Parathyroid adenoma (tissue), 2 donors: ENCODE data around the gene PXDN.

Experiments used
- H2AFZ ChIP-seq: fragments of 300-600 bp; sonication (generic); one replicate; pipeline ENCODE4 v1.7.0; 2017; ENCODE audit warnings: antibody characterized with exemption, mild to moderate bottlenecking
- H3K27ac ChIP-seq: fragments of 300-600 bp; sonication (generic); one replicate; pipeline ENCODE4 v1.7.0; 2017
- H3K27me3 ChIP-seq: fragments of 300-600 bp; sonication (generic); one replicate; pipeline ENCODE4 v1.7.0; 2017; ENCODE audit warnings: low read length; ENCODE audit not compliant: control insufficient read depth, insufficient read depth
- H3K36me3 ChIP-seq: fragments of 300-600 bp; sonication (generic); one replicate; pipeline ENCODE4 v1.7.0; 2017; ENCODE audit warnings: low read length; ENCODE audit not compliant: control insufficient read depth, insufficient read depth
- H3K4me1 ChIP-seq: fragments of 300-600 bp; sonication (generic); one replicate; pipeline ENCODE4 v1.7.0; 2017; ENCODE audit warnings: control low read depth
- H3K4me2 ChIP-seq: fragments of 300-600 bp; sonication (generic); one replicate; pipeline ENCODE4 v1.7.0; 2017; ENCODE audit warnings: low read length
- H3K4me3 ChIP-seq: fragments of 300-600 bp; sonication (generic); one replicate; pipeline ENCODE4 v1.7.0; 2017; ENCODE audit warnings: low read depth, low read length
- H3K79me2 ChIP-seq: fragments of 300-600 bp; sonication (generic); one replicate; pipeline ENCODE4 v1.7.0; 2017; ENCODE audit warnings: control low read depth
- H3K9ac ChIP-seq: fragments of 300-600 bp; sonication (generic); one replicate; pipeline ENCODE4 v1.7.0; 2017; ENCODE audit warnings: mild to moderate bottlenecking
- H3K9me3 ChIP-seq: fragments of 300-600 bp; sonication (generic); one replicate; pipeline ENCODE4 v1.7.0; 2017; ENCODE audit warnings: low read length; ENCODE audit not compliant: control insufficient read depth
- CTCF ChIP-seq: fragments of 300-600 bp; sonication (generic); IDR thresholded peaks from one replicate; pipeline ENCODE4 v1.7.0; 2017; ENCODE audit warnings: antibody characterized with exemption, mild to moderate bottlenecking
- donor health status: primary hyperparathyroidism.

The PXDN gene

GRCh38 chr2:1648241-1649102 is 95.8 kb downstream of the PXDN start:
- Histone ChIP-seq H3K4me1 (no peaks in the 10 kb centered on the region), H2AFZ (no peak overlapping the region), H3K9ac (no peak overlapping the region), H3K27ac (no peak overlapping the region), H3K4me3 (no peak overlapping the region), H3K27me3 (no peaks in the 10 kb centered on the region), H3K9me3 (no peaks in the 10 kb centered on the region), H3K79me2 (no peaks in the 10 kb centered on the region), H3K4me2 (no peak overlapping the region), H3K36me3 (no peaks in the 10 kb centered on the region)
- TF ChIP-seq CTCF = no peak

DNA sequence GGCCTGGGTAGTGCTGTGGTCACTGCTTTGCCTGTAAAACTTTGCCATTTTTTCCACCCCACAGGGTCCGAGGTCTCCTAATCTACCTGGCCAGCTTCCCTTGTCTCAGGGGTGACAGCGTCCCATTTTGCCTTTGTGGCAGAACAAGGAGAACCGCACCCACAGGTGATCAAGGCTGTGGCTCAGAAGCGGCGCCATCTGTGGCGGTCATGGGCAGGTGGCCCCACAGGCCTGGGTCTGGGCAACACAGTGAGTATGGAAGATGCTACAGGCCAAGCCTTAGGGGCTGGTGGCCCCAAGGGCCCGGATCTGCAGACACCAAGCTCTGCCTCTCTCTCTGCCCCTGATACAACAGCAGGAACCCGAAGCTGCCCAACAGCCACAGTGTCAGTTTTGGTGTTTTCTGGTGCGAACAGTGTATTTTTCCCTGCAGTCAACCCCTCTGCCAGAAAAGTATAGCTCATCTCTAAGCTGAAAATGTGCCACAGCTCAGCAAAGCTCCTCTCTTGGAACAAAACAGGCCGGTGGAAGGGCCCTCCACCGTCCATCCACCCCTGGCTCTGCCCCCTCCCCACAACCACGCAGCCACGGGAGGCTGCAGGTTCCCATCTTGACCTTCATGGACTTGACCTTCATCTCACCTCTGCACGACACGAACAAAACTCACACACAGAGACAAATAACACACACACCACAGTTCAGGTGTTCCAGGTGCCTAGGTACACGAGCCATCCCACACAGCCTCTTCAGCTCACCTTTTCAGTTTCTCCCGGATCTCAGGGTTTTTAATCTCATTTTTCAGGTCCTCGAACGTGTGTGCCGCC is 96.7 kb downstream of the PXDN start:
- TF ChIP-seq CTCF = no peak
- Histone ChIP-seq H2AFZ (no peak overlapping the region), H3K27me3 (no peaks in the 10 kb centered on the region), H3K4me2 (no peak overlapping the region), H3K9ac (no peak overlapping the region), H3K4me3 (no peak overlapping the region), H3K79me2 (no peaks in the 10 kb centered on the region), H3K4me1 (no peaks in the 10 kb centered on the region), H3K36me3 (no peaks in the 10 kb centered on the region), H3K9me3 (no peaks in the 10 kb centered on the region), H3K27ac (no peak overlapping the region)

- Histone ChIP-seq H3K4me2 (no peak overlapping the region), H3K79me2 (no peaks in the 10 kb centered on the region), H3K27me3 (no peaks in the 10 kb centered on the region), H3K9ac (no peak overlapping the region), H3K9me3 (no peaks in the 10 kb centered on the region), H3K27ac (no peak overlapping the region), H2AFZ (no peak overlapping the region), H3K4me3 (no peak overlapping the region), H3K4me1 (no peaks in the 10 kb centered on the region), H3K36me3 (no peaks in the 10 kb centered on the region)
- no peak for TF ChIP-seq CTCF
Measured at GRCh38 chr2:1645761-1646476, 98.4 kb downstream of the PXDN start.

DNA sequence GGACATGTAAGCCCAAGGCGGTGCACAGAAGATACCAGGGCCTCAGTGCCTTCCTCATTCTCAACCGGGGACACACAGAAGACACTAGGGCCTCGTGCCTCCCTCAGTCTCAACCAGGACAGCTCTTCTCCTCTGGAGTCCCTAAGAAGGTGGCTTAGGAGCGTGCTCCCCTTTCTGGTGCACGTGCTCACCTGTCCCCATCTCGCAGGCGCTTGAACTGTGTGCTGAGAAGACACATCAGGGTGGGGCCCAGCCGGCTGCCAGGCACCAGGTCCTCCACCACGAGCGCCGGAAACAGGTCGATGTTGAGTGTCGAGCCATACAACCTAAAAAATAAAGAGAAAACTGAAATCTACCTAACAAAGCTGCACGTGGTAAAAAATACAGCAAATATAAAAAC is 99.9 kb downstream of the PXDN start:
- no peaks in the 10 kb centered on the region for H3K79me2 ChIP-seq
- no peak overlapping the region for H2AFZ ChIP-seq
- no peak overlapping the region for H3K4me2 ChIP-seq
- no peak for TF ChIP-seq CTCF
- no peak overlapping the region for H3K4me3 ChIP-seq
- H3K9ac ChIP-seq = no peak overlapping the region
- no peaks in the 10 kb centered on the region for H3K36me3 ChIP-seq
- H3K27ac ChIP-seq = no peak overlapping the region
- no peaks in the 10 kb centered on the region for H3K4me1 ChIP-seq
- H3K9me3 ChIP-seq = no peaks in the 10 kb centered on the region
- no peaks in the 10 kb centered on the region for H3K27me3 ChIP-seq
